Ascending aorta (tissue), 2 donors: ENCODE data around the gene C4orf54. TPM values are rescaled to one million over a fixed set of nuclear protein-coding genes. Genes with fewer than 3 reads are reported as not detected.

Source experiments
- DNase-seq, 2 donors: peaks; one replicate each; pipeline ENCODE4 v3.0.0-alpha.2; 2019; ENCODE audit warnings: low spot score in 2 of 2
- H3K27ac ChIP-seq, 2 donors: fragments of 200-600 bp; sonication (generic); one replicate each; pipeline ENCODE4 v1.5.1; 2016 to 2017; ENCODE audit warnings: mild to moderate bottlenecking in 1 of 2
- H3K27me3 ChIP-seq: fragments of 200-600 bp; sonication (generic); one replicate; pipeline ENCODE4 v1.5.1; 2017
- H3K36me3 ChIP-seq, 2 donors: fragments of 200-600 bp; sonication (generic); one replicate each; pipeline ENCODE4 v1.5.1; 2016
- H3K4me1 ChIP-seq, 2 donors: fragments of 200-600 bp; sonication (generic); one replicate each; pipeline ENCODE4 v1.5.1; 2016 to 2017; ENCODE audit warnings: mild to moderate bottlenecking in 1 of 2
- H3K4me3 ChIP-seq, 2 donors: fragments of 200-600 bp; sonication (generic); one replicate each; pipeline ENCODE4 v1.5.1; 2016 to 2017; ENCODE audit warnings: mild to moderate bottlenecking in 1 of 2
- H3K9me3 ChIP-seq, 2 donors: fragments of 200-600 bp; sonication (generic); one replicate each; pipeline ENCODE4 v1.5.1; 2016
- intact Hi-C: fragments of 100-400 bp; cut with DNase I; formaldehyde crosslinking; loops from one replicate; pipeline ENCODE4 v1.15.1; 2023
- total RNA-seq: library from RNA; depleted of rRNA; stranded (reverse); fragments of >200 nt; gene quantifications from one replicate; pipeline ENCODE4 v1.1.0, GENCODE V29; 2016
- TF ChIP-seq, protein P1 (sequence below), 3 experiments: fragments of 200-600 bp in 2 of 3; fragments of 450-650 bp in 1 of 3; sonication (generic) in 2 of 3; IDR thresholded peaks; one replicate each; pipeline ENCODE4 v1.5.1; 2016 to 2019; ENCODE audit warnings: antibody characterized with exemption in 3 of 3, mild to moderate bottlenecking in 1 of 3, moderate library complexity in 1 of 3

Gene C4orf54
- total RNA-seq, 1 donor from 2014 or later, result not detected

DNA sequence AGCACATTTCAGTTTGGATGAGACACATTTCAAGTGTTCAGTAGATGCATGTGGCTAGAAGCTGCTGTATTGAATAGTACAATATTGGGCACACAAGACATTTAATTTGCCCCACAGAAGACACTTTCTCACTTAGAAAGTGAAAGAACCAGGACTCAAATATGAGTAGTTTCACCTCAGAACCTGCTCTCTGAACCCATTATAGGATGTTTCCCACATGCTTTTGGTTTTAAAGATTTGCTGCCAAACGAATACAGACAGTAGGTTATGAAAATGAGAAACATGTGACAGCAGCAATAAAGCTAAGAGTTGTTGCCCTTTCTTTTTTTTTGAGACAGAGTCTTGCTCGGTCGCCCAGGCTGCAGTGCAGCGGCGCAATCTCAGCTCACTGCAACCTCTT, 32.3 kb downstream of the C4orf54 start:
- no peak overlapping the region for H3K27ac ChIP-seq
- no peak for DNase-seq

GRCh38 chr4:99624141-99624719, 33.4 kb downstream of the C4orf54 start:
- TF ChIP-seq, protein P1, sequence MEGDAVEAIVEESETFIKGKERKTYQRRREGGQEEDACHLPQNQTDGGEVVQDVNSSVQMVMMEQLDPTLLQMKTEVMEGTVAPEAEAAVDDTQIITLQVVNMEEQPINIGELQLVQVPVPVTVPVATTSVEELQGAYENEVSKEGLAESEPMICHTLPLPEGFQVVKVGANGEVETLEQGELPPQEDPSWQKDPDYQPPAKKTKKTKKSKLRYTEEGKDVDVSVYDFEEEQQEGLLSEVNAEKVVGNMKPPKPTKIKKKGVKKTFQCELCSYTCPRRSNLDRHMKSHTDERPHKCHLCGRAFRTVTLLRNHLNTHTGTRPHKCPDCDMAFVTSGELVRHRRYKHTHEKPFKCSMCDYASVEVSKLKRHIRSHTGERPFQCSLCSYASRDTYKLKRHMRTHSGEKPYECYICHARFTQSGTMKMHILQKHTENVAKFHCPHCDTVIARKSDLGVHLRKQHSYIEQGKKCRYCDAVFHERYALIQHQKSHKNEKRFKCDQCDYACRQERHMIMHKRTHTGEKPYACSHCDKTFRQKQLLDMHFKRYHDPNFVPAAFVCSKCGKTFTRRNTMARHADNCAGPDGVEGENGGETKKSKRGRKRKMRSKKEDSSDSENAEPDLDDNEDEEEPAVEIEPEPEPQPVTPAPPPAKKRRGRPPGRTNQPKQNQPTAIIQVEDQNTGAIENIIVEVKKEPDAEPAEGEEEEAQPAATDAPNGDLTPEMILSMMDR (IDR thresholded peaks at IDR 0.05), result no peak
- Histone ChIP-seq H3K4me3 (no peak overlapping the region), H3K27ac (no peak overlapping the region), H3K27me3 (no peaks in the 10 kb centered on the region), H3K9me3 (no peaks in the 10 kb centered on the region), H3K4me1 (no peaks in the 10 kb centered on the region), H3K36me3 (no peaks in the 10 kb centered on the region)
- DNase-seq, result no peak
- intact Hi-C loops, result no loop called here

More for the DNA sequence above, 32.3 kb downstream of the C4orf54 start:
- TF ChIP-seq, protein P1 (IDR thresholded peaks at IDR 0.05), result no peak
- H3K27me3 ChIP-seq, result no peaks in the 10 kb centered on the region
- intact Hi-C loops, result no loop called here
- H3K4me1 ChIP-seq, result no peaks in the 10 kb centered on the region
- no peaks in the 10 kb centered on the region for H3K36me3 ChIP-seq
- H3K9me3 ChIP-seq, result no peaks in the 10 kb centered on the region
- no peak overlapping the region for H3K4me3 ChIP-seq

DNA sequence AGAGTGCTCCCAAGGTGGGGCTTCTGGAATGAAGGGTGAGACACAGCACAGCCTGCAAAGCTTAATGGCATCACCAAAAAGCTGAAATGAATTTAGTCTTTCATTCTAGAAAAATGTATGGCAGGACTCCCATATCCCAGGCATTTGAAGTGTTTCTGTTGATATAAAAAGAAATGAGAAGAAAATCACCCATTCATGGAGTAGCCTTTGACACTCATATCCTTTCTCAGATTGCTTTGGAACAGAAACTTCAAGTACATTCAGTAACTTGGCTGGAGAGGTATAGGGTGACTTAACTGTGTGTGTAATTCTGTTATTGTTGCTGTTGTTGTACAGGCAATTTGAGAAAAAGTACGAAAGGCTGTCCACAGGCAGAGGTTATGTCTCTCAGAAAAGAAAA, 35.3 kb downstream of the C4orf54 start:
- Histone ChIP-seq H3K4me1 (no peaks in the 10 kb centered on the region), H3K4me3 (no peak overlapping the region), H3K36me3 (no peaks in the 10 kb centered on the region), H3K27me3 (no peaks in the 10 kb centered on the region), H3K27ac (peak overlapping the region in 1 of 2 donors; percentile 55), H3K9me3 (no peaks in the 10 kb centered on the region)
- intact Hi-C loops, result no loop called here
- DNase-seq, result no peak
- TF ChIP-seq, protein P1 (IDR thresholded peaks at IDR 0.05), result no peak

DNA sequence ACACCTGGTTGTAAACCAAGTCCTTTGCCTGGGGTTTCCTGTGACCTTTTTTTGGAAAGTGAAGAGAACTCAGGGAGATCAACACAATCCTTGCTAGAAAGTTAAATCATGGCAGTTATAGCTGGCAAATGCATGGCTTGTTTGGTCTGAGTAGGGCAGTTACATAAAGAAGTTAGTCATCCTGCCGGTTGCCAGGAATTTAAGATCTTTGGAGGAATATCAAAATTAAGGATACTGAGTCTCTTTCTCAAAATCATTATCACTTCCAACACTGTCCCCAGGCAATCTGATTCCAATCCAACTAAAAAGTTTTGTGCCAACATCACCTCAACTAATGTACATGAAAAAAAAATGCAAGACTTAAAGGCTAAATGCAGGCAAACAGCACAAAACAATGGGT, 40.3 kb downstream of the C4orf54 start:
- intact Hi-C loops, result no loop called here
- H3K9me3 ChIP-seq, result no peaks in the 10 kb centered on the region
- H3K4me1 ChIP-seq, result no peaks in the 10 kb centered on the region
- TF ChIP-seq, protein P1 (IDR thresholded peaks at IDR 0.05), result no peak
- H3K4me3 ChIP-seq, result no peak overlapping the region
- H3K27ac ChIP-seq, result no peak overlapping the region
- no peak for DNase-seq
- H3K36me3 ChIP-seq, result no peaks in the 10 kb centered on the region
- no peaks in the 10 kb centered on the region for H3K27me3 ChIP-seq

DNA sequence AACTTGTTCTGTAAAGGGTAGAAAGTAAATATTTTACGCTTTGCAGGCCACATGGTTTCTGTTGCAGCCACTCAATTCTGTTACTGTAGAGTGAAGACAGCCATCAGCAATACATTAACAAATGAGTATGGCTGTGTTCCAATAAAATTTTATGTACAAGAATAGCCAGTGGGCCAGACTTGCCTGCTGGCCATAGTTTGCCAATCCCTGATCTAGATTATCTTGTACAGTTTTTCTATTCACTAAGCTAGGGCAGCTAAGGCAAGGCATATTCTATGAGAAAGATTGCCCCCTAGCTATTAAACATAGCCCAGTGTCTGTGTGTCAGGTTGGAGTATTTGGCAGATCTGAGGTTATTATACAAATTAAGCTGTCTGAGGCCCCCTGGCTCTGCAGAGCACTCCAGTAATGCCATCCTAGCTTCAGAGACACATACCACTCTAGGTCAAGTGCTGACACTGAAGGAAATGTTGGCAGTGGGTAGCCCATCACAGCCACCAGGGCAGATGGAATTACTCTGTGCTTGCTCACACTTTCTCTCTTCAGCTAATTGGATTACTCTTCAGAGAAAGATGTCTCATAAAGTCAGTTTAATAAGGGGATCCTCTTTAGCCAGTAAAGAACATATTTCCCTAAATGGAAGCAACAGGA, 42.3 kb downstream of the C4orf54 start:
- H3K9me3 ChIP-seq, result no peaks in the 10 kb centered on the region
- intact Hi-C loops, result no loop called here
- H3K36me3 ChIP-seq, result no peaks in the 10 kb centered on the region
- H3K27ac ChIP-seq, result no peak overlapping the region
- DNase-seq, result no peak
- H3K4me1 ChIP-seq, result peaks cover 0 to 11% of the 10 kb centered on the region in 2 donors
- no peak overlapping the region for H3K4me3 ChIP-seq
- H3K27me3 ChIP-seq, result no peaks in the 10 kb centered on the region
- TF ChIP-seq, protein P1 (IDR thresholded peaks at IDR 0.05), result no peak
